ENCODE data around the gene RIN3. TPM values are rescaled to one million over a fixed set of nuclear protein-coding genes. Genes with fewer than 3 reads are reported as not detected.

The RIN3 gene
- total RNA-seq, 1 experiment from 2014 or later = not detected

GRCh38 chr14:92601757-92602417 lies 88.3 kb downstream of the RIN3 start:
- H2AFZ ChIP-seq (ENCODE audit: low read length) = no peak overlapping the region
- no peaks in the 10 kb centered on the region for H3K9me2 ChIP-seq (replicated peaks; ENCODE audit: insufficient read depth, low read length)
- no peaks in the 10 kb centered on the region for H3K36me3 ChIP-seq (ENCODE audit: insufficient read depth, low read length)
- no peak for DNase-seq
- no peaks in the 10 kb centered on the region for H3K79me2 ChIP-seq (ENCODE audit: low read length)
- no peak overlapping the region for H3K9ac ChIP-seq (ENCODE audit: low read length)
- no peak overlapping the region for H3K4me3 ChIP-seq (ENCODE audit: low read length)
- H3K4me1 ChIP-seq (ENCODE audit: low read length) = no peaks in the 10 kb centered on the region
- H3K27me3 ChIP-seq (ENCODE audit: low read length) = no peaks in the 10 kb centered on the region
- H3K4me2 ChIP-seq (ENCODE audit: low read depth, low read length, poor library complexity, severe bottlenecking) = no peak overlapping the region
- no peak overlapping the region for H3K27ac ChIP-seq (ENCODE audit: low read length)
- no peaks in the 10 kb centered on the region for H4K20me1 ChIP-seq (ENCODE audit: insufficient read depth, low read depth, low read length)
- no peaks in the 10 kb centered on the region for H3K9me3 ChIP-seq (ENCODE audit: low read length)

DNA sequence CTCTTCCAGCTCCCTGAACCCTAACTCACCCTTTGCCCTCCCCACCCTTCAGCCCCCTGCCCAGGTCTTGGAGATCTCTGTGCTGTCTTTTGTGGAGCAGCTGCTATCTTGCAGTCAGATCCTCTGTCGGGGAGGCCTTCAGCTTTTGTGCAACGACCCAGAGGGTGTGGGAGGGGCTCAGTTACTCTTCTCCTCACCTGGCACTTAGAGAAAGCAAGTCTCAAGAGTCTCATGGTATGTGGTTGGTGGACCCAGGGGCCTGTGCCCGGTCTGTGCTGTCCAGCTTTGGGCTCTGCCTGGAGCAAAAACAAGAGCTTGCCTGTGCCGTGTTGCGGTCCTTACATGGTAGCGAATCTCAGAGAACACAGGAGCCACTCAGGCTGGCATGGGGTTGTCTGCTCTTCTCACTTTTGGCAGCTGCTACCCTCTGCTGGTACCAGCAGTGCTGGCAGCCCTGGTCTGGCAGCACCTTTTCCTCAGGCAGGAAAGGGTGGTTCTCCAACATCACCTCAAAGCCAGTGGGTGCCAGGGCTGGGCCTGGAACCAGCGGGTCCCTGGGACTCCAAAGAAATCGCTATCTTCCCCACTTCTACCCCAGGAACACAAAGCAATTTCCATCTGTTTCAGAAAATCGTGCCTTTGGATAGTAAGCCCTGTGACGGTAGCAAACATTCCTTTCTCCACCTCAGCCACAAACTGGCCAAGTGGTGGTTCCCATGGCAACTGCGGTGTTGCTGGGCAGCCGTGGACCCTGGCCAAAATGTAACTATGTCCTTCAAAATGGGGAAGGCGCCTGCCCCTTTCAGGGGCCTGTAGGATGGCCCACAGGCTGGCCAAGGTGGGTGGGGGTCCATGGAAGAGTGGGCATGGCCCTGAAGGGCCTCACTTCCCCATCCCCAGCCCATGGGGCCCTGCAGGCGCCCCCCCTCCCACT lies 90.0 kb downstream of the RIN3 start:
- H3K79me2 ChIP-seq (ENCODE audit: low read length) = no peaks in the 10 kb centered on the region
- H4K20me1 ChIP-seq (ENCODE audit: insufficient read depth, low read depth, low read length) = no peaks in the 10 kb centered on the region
- H3K9me3 ChIP-seq (ENCODE audit: low read length) = no peaks in the 10 kb centered on the region
- H3K9me2 ChIP-seq (replicated peaks; ENCODE audit: insufficient read depth, low read length) = no peaks in the 10 kb centered on the region
- H3K9ac ChIP-seq (ENCODE audit: low read length) = no peak overlapping the region
- H3K4me2 ChIP-seq (ENCODE audit: low read depth, low read length, poor library complexity, severe bottlenecking) = no peak overlapping the region
- no peak overlapping the region for H3K4me3 ChIP-seq (ENCODE audit: low read length)
- H3K27me3 ChIP-seq (ENCODE audit: low read length) = no peaks in the 10 kb centered on the region
- no peak overlapping the region for H3K27ac ChIP-seq (ENCODE audit: low read length)
- peak; percentile 50 for DNase-seq
- H3K4me1 ChIP-seq (ENCODE audit: low read length) = no peaks in the 10 kb centered on the region
- H2AFZ ChIP-seq (ENCODE audit: low read length) = no peak overlapping the region
- no peaks in the 10 kb centered on the region for H3K36me3 ChIP-seq (ENCODE audit: insufficient read depth, low read length)

DNA sequence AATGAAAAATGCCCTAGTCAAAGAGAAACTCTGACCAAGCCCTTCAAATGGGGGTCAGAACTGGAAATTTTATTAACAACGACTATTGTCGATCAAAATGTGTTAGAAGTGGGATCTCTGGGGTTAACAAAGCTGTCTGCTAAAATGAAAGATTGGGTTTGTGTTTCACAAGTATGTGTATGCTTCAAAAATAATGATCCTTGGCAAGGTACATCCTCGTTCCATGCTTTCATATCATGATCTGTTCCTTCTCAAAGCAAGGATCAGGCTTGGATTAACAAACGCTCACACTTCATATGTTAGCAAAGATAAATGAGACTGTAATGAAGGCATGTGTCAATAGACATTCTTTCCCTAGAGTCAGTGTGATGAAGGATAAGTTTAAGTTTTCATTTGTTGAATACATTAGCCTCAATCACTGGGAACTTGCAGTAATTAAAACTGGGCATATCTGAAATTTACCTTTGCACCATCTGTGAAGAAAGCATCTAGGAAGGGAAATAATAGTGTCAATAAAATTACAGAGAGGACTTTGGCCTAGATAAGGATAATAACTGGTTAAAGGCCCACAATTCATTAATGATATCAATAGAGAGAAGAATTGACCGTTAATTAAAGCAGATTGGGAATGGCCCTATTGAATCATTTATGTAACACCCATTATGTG lies 91.8 kb downstream of the RIN3 start:
- no peak overlapping the region for H2AFZ ChIP-seq (ENCODE audit: low read length)
- H3K79me2 ChIP-seq (ENCODE audit: low read length) = no peaks in the 10 kb centered on the region
- H3K9me3 ChIP-seq (ENCODE audit: low read length) = no peaks in the 10 kb centered on the region
- H3K9me2 ChIP-seq (replicated peaks; ENCODE audit: insufficient read depth, low read length) = no peaks in the 10 kb centered on the region
- H3K4me2 ChIP-seq (ENCODE audit: low read depth, low read length, poor library complexity, severe bottlenecking) = no peak overlapping the region
- H3K4me3 ChIP-seq (ENCODE audit: low read length) = no peak overlapping the region
- no peaks in the 10 kb centered on the region for H3K4me1 ChIP-seq (ENCODE audit: low read length)
- H3K36me3 ChIP-seq (ENCODE audit: insufficient read depth, low read length) = no peaks in the 10 kb centered on the region
- H3K27me3 ChIP-seq (ENCODE audit: low read length) = no peaks in the 10 kb centered on the region
- H4K20me1 ChIP-seq (ENCODE audit: insufficient read depth, low read depth, low read length) = no peaks in the 10 kb centered on the region
- H3K9ac ChIP-seq (ENCODE audit: low read length) = no peak overlapping the region
- no peak for DNase-seq
- no peak overlapping the region for H3K27ac ChIP-seq (ENCODE audit: low read length)

DNA sequence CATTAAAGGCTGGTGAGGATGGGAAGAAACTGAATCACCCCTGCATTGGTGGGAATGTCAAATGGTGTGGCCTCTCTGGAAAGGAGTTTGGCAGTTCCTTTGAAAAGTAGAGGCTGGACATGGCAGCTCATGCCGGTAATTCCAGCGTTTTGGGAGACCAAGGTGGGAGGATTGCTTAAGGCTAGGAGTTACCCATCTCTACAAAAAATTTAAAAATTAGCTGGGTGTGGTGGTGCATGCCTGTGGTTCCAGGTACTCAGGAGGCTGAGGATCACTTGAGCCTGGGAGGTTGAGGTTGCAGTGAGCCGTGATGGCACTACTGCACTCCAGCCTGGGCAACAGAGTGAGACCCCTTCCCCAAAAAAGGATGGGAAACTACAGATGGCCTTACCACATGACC lies 93.7 kb downstream of the RIN3 start:
- Histone ChIP-seq H3K9me3 (ENCODE audit: low read length) (no peaks in the 10 kb centered on the region), H3K4me1 (ENCODE audit: low read length) (no peaks in the 10 kb centered on the region), H3K79me2 (ENCODE audit: low read length) (no peaks in the 10 kb centered on the region), H3K9me2 (replicated peaks; ENCODE audit: insufficient read depth, low read length) (no peaks in the 10 kb centered on the region), H3K27me3 (ENCODE audit: low read length) (no peaks in the 10 kb centered on the region), H3K36me3 (ENCODE audit: insufficient read depth, low read length) (no peaks in the 10 kb centered on the region), H3K4me3 (ENCODE audit: low read length) (no peak overlapping the region), H3K27ac (ENCODE audit: low read length) (no peak overlapping the region), H3K4me2 (ENCODE audit: low read depth, low read length, poor library complexity, severe bottlenecking) (no peak overlapping the region), H4K20me1 (ENCODE audit: insufficient read depth, low read depth, low read length) (no peaks in the 10 kb centered on the region), H2AFZ (ENCODE audit: low read length) (no peak overlapping the region), H3K9ac (ENCODE audit: low read length) (no peak overlapping the region)
- DNase-seq = no peak

GRCh38 chr14:92607702-92608429 lies 94.3 kb downstream of the RIN3 start:
- no peak for DNase-seq
- Histone ChIP-seq H3K27ac (ENCODE audit: low read length) (no peak overlapping the region), H4K20me1 (ENCODE audit: insufficient read depth, low read depth, low read length) (no peaks in the 10 kb centered on the region)

GRCh38 chr14:92609955-92610354 lies 96.4 kb downstream of the RIN3 start:
- H3K4me1 ChIP-seq (ENCODE audit: low read length) = no peaks in the 10 kb centered on the region
- no peaks in the 10 kb centered on the region for H3K27me3 ChIP-seq (ENCODE audit: low read length)
- no peaks in the 10 kb centered on the region for H3K9me3 ChIP-seq (ENCODE audit: low read length)
- no peak overlapping the region for H3K4me2 ChIP-seq (ENCODE audit: low read depth, low read length, poor library complexity, severe bottlenecking)
- 0 out of 2 replicates have a peak, but pooled peaks cover 3% of the 10 kb centered on the region for H4K20me1 ChIP-seq (ENCODE audit: insufficient read depth, low read depth, low read length)
- no peaks in the 10 kb centered on the region for H3K9me2 ChIP-seq (replicated peaks; ENCODE audit: insufficient read depth, low read length)
- H3K36me3 ChIP-seq (ENCODE audit: insufficient read depth, low read length) = no peaks in the 10 kb centered on the region
- DNase-seq = no peak
- no peak overlapping the region for H3K4me3 ChIP-seq (ENCODE audit: low read length)
- no peak overlapping the region for H3K27ac ChIP-seq (ENCODE audit: low read length)
- H3K79me2 ChIP-seq (ENCODE audit: low read length) = no peaks in the 10 kb centered on the region
- no peak overlapping the region for H2AFZ ChIP-seq (ENCODE audit: low read length)
- no peak overlapping the region for H3K9ac ChIP-seq (ENCODE audit: low read length)

More at GRCh38 chr14:92607702-92608429, 94.3 kb downstream of the RIN3 start:
- no peak overlapping the region for H3K9ac ChIP-seq (ENCODE audit: low read length)
- no peaks in the 10 kb centered on the region for H3K79me2 ChIP-seq (ENCODE audit: low read length)
- no peaks in the 10 kb centered on the region for H3K4me1 ChIP-seq (ENCODE audit: low read length)
- H3K4me3 ChIP-seq (ENCODE audit: low read length) = no peak overlapping the region
- H3K9me3 ChIP-seq (ENCODE audit: low read length) = no peaks in the 10 kb centered on the region
- no peaks in the 10 kb centered on the region for H3K36me3 ChIP-seq (ENCODE audit: insufficient read depth, low read length)
- no peaks in the 10 kb centered on the region for H3K27me3 ChIP-seq (ENCODE audit: low read length)
- no peak overlapping the region for H3K4me2 ChIP-seq (ENCODE audit: low read depth, low read length, poor library complexity, severe bottlenecking)
- H2AFZ ChIP-seq (ENCODE audit: low read length) = no peak overlapping the region
- H3K9me2 ChIP-seq (replicated peaks; ENCODE audit: insufficient read depth, low read length) = no peaks in the 10 kb centered on the region

GRCh38 chr14:92610849-92611271 lies 97.3 kb downstream of the RIN3 start:
- no peak overlapping the region for H2AFZ ChIP-seq (ENCODE audit: low read length)
- H3K4me1 ChIP-seq (ENCODE audit: low read length) = no peaks in the 10 kb centered on the region
- H3K9me2 ChIP-seq (replicated peaks; ENCODE audit: insufficient read depth, low read length) = no peaks in the 10 kb centered on the region
- H3K9ac ChIP-seq (ENCODE audit: low read length) = no peak overlapping the region
- no peaks in the 10 kb centered on the region for H3K27me3 ChIP-seq (ENCODE audit: low read length)
- no peak overlapping the region for H3K4me3 ChIP-seq (ENCODE audit: low read length)
- H3K79me2 ChIP-seq (ENCODE audit: low read length) = no peaks in the 10 kb centered on the region
- DNase-seq = no peak
- no peak overlapping the region for H3K4me2 ChIP-seq (ENCODE audit: low read depth, low read length, poor library complexity, severe bottlenecking)
- no peaks in the 10 kb centered on the region for H3K9me3 ChIP-seq (ENCODE audit: low read length)
- H3K27ac ChIP-seq (ENCODE audit: low read length) = no peak overlapping the region
- H3K36me3 ChIP-seq (ENCODE audit: insufficient read depth, low read length) = no peaks in the 10 kb centered on the region
- H4K20me1 ChIP-seq (ENCODE audit: insufficient read depth, low read depth, low read length) = 0 out of 2 replicates have a peak, but pooled peaks cover 3% of the 10 kb centered on the region
